HEK293T (cell line): ENCODE data around the gene SEMA4D.

ENCODE experiments used
- CTCF ChIA-PET: fragments of 350-600 bp; formaldehyde crosslinking; extraction: SDS; loops from one replicate; lab custom pipeline; 2021; ENCODE audit warnings: antibody characterized with exemption, inconsistent platforms; lab: Yijun Ruan, JAX
- POLR2A ChIA-PET: fragments of 350-600 bp; formaldehyde crosslinking; extraction: SDS; loops from one replicate; lab custom pipeline; 2020; ENCODE audit warnings: antibody characterized with exemption, inconsistent platforms; lab: Yijun Ruan, JAX
- DNase-seq: peaks from one replicate; pipeline ENCODE4 v3.0.0; 2012; ENCODE audit warnings: mixed read lengths; ENCODE audit errors: extremely low spot score
- ARNT ChIP-seq: fragments of 450-650 bp; IDR thresholded peaks from 2 replicates; pipeline ENCODE4 v1.6.1; 2017; ENCODE audit warnings: mild to moderate bottlenecking
- BHLHE40 ChIP-seq: fragments of 450-650 bp; IDR thresholded peaks from 2 replicates; pipeline ENCODE4 v1.6.1; 2016; ENCODE audit warnings: mild to moderate bottlenecking, moderate library complexity, borderline replicate concordance
- CTBP1 ChIP-seq: fragments of 450-650 bp; IDR thresholded peaks from 2 replicates; pipeline ENCODE4 v1.6.1; 2016; ENCODE audit warnings: borderline replicate concordance
- ELF4 ChIP-seq: fragments of 450-650 bp; IDR thresholded peaks from 2 replicates; pipeline ENCODE4 v1.6.1; 2017; ENCODE audit warnings: antibody characterized with exemption
- FOXK2 ChIP-seq: fragments of 450-650 bp; IDR thresholded peaks from 2 replicates; pipeline ENCODE4 v1.6.1; 2016; ENCODE audit warnings: mild to moderate bottlenecking
- FOXM1 ChIP-seq: fragments of 450-650 bp; IDR thresholded peaks from 2 replicates; pipeline ENCODE4 v1.6.1; 2017; ENCODE audit warnings: mild to moderate bottlenecking, borderline replicate concordance
- HDGF ChIP-seq: fragments of 450-650 bp; IDR thresholded peaks from 2 replicates; pipeline ENCODE4 v1.6.1; 2017; ENCODE audit warnings: antibody characterized with exemption, borderline replicate concordance
- LEF1 ChIP-seq: fragments of 450-650 bp; IDR thresholded peaks from 2 replicates; pipeline ENCODE4 v1.6.1; 2017; ENCODE audit warnings: mild to moderate bottlenecking, borderline replicate concordance
- NFRKB ChIP-seq: fragments of 450-650 bp; IDR thresholded peaks from 2 replicates; pipeline ENCODE4 v1.6.1; 2016; ENCODE audit warnings: mild to moderate bottlenecking, moderate library complexity
- PKNOX1 ChIP-seq: fragments of 450-650 bp; IDR thresholded peaks from 2 replicates; pipeline ENCODE4 v1.6.1; 2016
- SP1 ChIP-seq: fragments of 450-650 bp; IDR thresholded peaks from 2 replicates; pipeline ENCODE4 v1.6.1; 2017
- SUZ12 ChIP-seq: fragments of 450-650 bp; IDR thresholded peaks from 2 replicates; pipeline ENCODE4 v1.6.1; 2016; ENCODE audit warnings: mild to moderate bottlenecking
- ZNF384 ChIP-seq: fragments of 450-650 bp; IDR thresholded peaks from 2 replicates; pipeline ENCODE4 v1.6.1; 2016

The SEMA4D gene

GRCh38 chr9:89311346-89312221 lies 186.3 kb downstream of the SEMA4D start:
- peak; percentile 19 for DNase-seq
- TF ChIP-seq FOXM1 (no peak), HDGF (no peak), ARNT (no peak), PKNOX1 (no peak), ZNF384 (no peak), BHLHE40 (no peak), ELF4 (no peak), FOXK2 (no peak), SP1 (no peak), NFRKB (no peak), LEF1 (no peak), SUZ12 (no peak), CTBP1 (no peak)
- ChIA-PET CTCF (no interaction called here), POLR2A (no interaction called here)
